GM12878 (cell line): ENCODE results near the gene TXNIP. TPM values are rescaled to one million over a fixed set of nuclear protein-coding genes. Genes with fewer than 3 reads are reported as not detected.

Source experiments
- ATAC-seq: fragments of 200-7000 bp; cut with Tn5 transposase; 3 replicates; pipeline ENCODE4 v1.9.1; 2020; ENCODE audit warnings: mild to moderate bottlenecking, moderate library complexity
- BruUV-seq: library from RNA; stranded (reverse); fragments of 400-500 nt; replicated peaks from 2 replicates; lab custom pipeline; 2021; lab: Mats Ljungman, UMichigan
- CTCF ChIA-PET: fragments of 300-600 bp; sonication (Branson Sonifier 250); formaldehyde crosslinking; extraction: SDS; loops from one replicate; lab custom pipeline; 2021; ENCODE audit warnings: inconsistent platforms; lab: Yijun Ruan, JAX
- POLR2A ChIA-PET: fragments of 350-600 bp; formaldehyde crosslinking; extraction: SDS; loops from one replicate; lab custom pipeline; 2021; ENCODE audit warnings: inconsistent platforms; lab: Charles Lee
- RAD21 ChIA-PET: fragments of 300-600 bp; sonication (Branson Sonifier 250); formaldehyde crosslinking; loops from one replicate; lab custom pipeline; 2023; ENCODE audit warnings: antibody characterized with exemption; ENCODE audit not compliant: unreplicated experiment; lab: Charles Lee
- SMC1A ChIA-PET: fragments of 300-600 bp; sonication (Branson Sonifier 250); formaldehyde crosslinking; loops from one replicate; lab custom pipeline; 2023; ENCODE audit not compliant: unreplicated experiment, uncharacterized antibody; lab: Charles Lee
- DNase-seq: peaks from one replicate; pipeline ENCODE4 v3.0.0-alpha.2; 2011; ENCODE audit warnings: low read depth, low spot score
- FAIRE-seq: peaks from 3 replicates; lab custom pipeline; 2011; peaks lifted over from hg19 to GRCh38; lab: Jason Lieb, UNC
- H2AFZ ChIP-seq: 2 replicates; pipeline ENCODE4 v1.6.0; 2011; ENCODE audit warnings: low read depth, low read length, control low read depth; ENCODE audit not compliant: control insufficient read depth
- H3K27ac ChIP-seq: 2 replicates; pipeline ENCODE4 v1.5.1; 2011; ENCODE audit warnings: control low read depth; ENCODE audit not compliant: control insufficient read depth, insufficient read depth
- H3K27me3 ChIP-seq, 2 experiments: replicated peaks in 1 of 2; 2 replicates each; pipeline versions ENCODE4 v1.6.0 to v1.6.1; 2011; ENCODE audit warnings: low read length in 1 of 2; ENCODE audit not compliant: control insufficient read depth in 2 of 2, insufficient read depth in 2 of 2
- H3K36me3 ChIP-seq, 2 experiments: 2 replicates each; pipeline ENCODE4 v1.5.1; 2011; ENCODE audit warnings: low read length in 1 of 2; ENCODE audit not compliant: control insufficient read depth in 2 of 2, insufficient read depth in 2 of 2
- H3K4me1 ChIP-seq: 2 replicates; pipeline ENCODE4 v1.6.1; 2011; ENCODE audit warnings: mild to moderate bottlenecking, low read length, moderate library complexity, mixed read lengths; ENCODE audit not compliant: control insufficient read depth, insufficient read depth
- H3K4me2 ChIP-seq: 2 replicates; pipeline ENCODE4 v1.6.0; 2011; ENCODE audit warnings: control low read depth; ENCODE audit not compliant: control insufficient read depth, insufficient read depth
- H3K4me3 ChIP-seq: fragments of 200-600 bp; sonication (generic); 2 replicates; pipeline ENCODE4 v1.5.1; 2016
- H3K79me2 ChIP-seq: 2 replicates; pipeline ENCODE4 v1.6.0; 2011; ENCODE audit warnings: low read length; ENCODE audit not compliant: control insufficient read depth, insufficient read depth
- H3K9ac ChIP-seq: 2 replicates; pipeline ENCODE4 v1.8.0; 2011; ENCODE audit warnings: low read length, control low read depth, mixed read lengths; ENCODE audit not compliant: control insufficient read depth, insufficient read depth
- H3K9me3 ChIP-seq: replicated peaks from 3 replicates; pipeline ENCODE4 v1.5.1; 2011; ENCODE audit warnings: mild to moderate bottlenecking, low read length; ENCODE audit not compliant: control insufficient read depth, insufficient read depth
- H4K20me1 ChIP-seq: 2 replicates; pipeline ENCODE4 v1.6.0; 2011; ENCODE audit not compliant: control insufficient read depth, insufficient read depth
- BHLHE40 ChIP-seq, 2 experiments: fragments of 450-650 bp in 1 of 2; IDR thresholded peaks; 2 replicates each; pipeline ENCODE4 v1.6.1; 2011 to 2017; ENCODE audit warnings: low read depth in 2 of 2, borderline replicate concordance in 1 of 2, improper control_type of control experiment in 1 of 2, low read length in 1 of 2, mild to moderate bottlenecking in 1 of 2
- MEF2A ChIP-seq: IDR thresholded peaks from 2 replicates; pipeline ENCODE4 v1.6.1; 2011; ENCODE audit warnings: low read depth, mild to moderate bottlenecking, low read length, moderate library complexity; ENCODE audit not compliant: insufficient read depth
- PAX8 ChIP-seq: fragments of 450-650 bp; IDR thresholded peaks from 2 replicates; pipeline ENCODE4 v1.6.1; 2017; ENCODE audit warnings: mild to moderate bottlenecking, moderate library complexity
- WRNIP1 ChIP-seq: IDR thresholded peaks from 2 replicates; pipeline ENCODE4 v1.6.1; 2011; ENCODE audit warnings: low read depth, low read length, improper control_type of control experiment, borderline replicate concordance
- WGBS: methylation state at CpG from one replicate; pipeline ENCODE4 v1.1.6; 2016; ENCODE audit warnings: low lambda C conversion rate; ENCODE audit not compliant: insufficient replicate concordance, insufficient coverage; ENCODE audit errors: missing lambda C conversion rate; 5-methylcytosine and 5-hydroxymethylcytosine counted together
- in situ Hi-C: fragments of 300-500 bp; cut with MboI; formaldehyde crosslinking; loops from 9 replicates; pipeline ENCODE4 v1.14.3; 2018; ENCODE audit warnings: mixed read lengths
- intact Hi-C: fragments of 100-400 bp; cut with micrococcal nuclease; formaldehyde crosslinking; loops from one replicate; pipeline ENCODE4 v1.14.2; 2022; ENCODE audit not compliant: unreplicated experiment
- polyA plus RNA-seq, 11 experiments: library from polyadenylated mRNA; depleted of rRNA in 4 of 11; unstranded in 6 of 11; stranded (reverse) in 5 of 11; fragments of >200 nt; fragmentation: Nextera tagmentation in 4 of 11; fragmentation: Illumina TruSeq in 1 of 11; extraction: Ambion mirVana in 4 of 11; extraction: Trizol in 1 of 11; gene quantifications; 1 replicate in 1 of 11; 2 replicates in 10 of 11; pipeline versions ENCODE4 v1.2.1 to v1.2.3, GENCODE V29; 2011 to 2016; ENCODE audit warnings: inconsistent platforms in 2 of 11, missing spikeins in 2 of 11, low read depth in 1 of 11
- total RNA-seq, 4 experiments: library from RNA; depleted of rRNA in 3 of 4; stranded (reverse); fragments of >200 nt in 3 of 4; fragmentation: Illumina TruSeq in 1 of 4; extraction: Trizol in 1 of 4; gene quantifications; 2 replicates each; pipeline versions ENCODE4 v1.2.1 to v1.2.3, GENCODE V29; 2013 to 2021
- TF ChIP-seq, protein P1 (sequence below): IDR thresholded peaks from 2 replicates; pipeline ENCODE4 v1.6.1; 2012; ENCODE audit warnings: low read depth, low read length, improper control_type of control experiment

TXNIP gene
- total and polyA plus RNA-seq, 10 of the 15 experiments (the other 5 are each of a cell fraction or from before 2014, with no cell fraction given) = 48.7 to 133 (median 107) TPM

GRCh38 chr1:146035048-146035423 is 38.7 kb upstream of the TXNIP start:
- FAIRE-seq (no peak), DNase-seq (no peak), ATAC-seq (no peak)
- CTCF ChIA-PET = interaction anchor here (0.8 to 9.5 kb wide), 10 partner anchors 13 to 108 kb away, joined by 3 to 70 read pairs (median 5); partner anchors contain the start of genes LIX1L and RBM8A
- Histone ChIP-seq H3K4me1 (no peaks in the 10 kb centered on the region; the same call in 1 of the 2 replicates), H3K4me3 (peak overlapping the region; percentile 54; the same call in 1 of the 2 replicates), H3K79me2 (no peaks in the 10 kb centered on the region), H4K20me1 (no peaks in the 10 kb centered on the region), H3K4me2 (peak overlapping the region; percentile 80), H3K27ac (no peak overlapping the region), H3K27me3 (no peaks in the 10 kb centered on the region), H2AFZ (peak overlapping the region; percentile 20), H3K36me3 (no peaks in the 10 kb centered on the region), H3K9me3 (no peaks in the 10 kb centered on the region), H3K9ac (0 out of 2 replicates have a peak overlapping the region, but pooled peaks have one; percentile 15)
- intact Hi-C loops (loop anchor here (5.0 kb wide), 1 partner anchor 73 kb away; the partner anchor contains the start of genes ANKRD34A and POLR3GL), in situ Hi-C loops (no loop called here)
- WGBS = 26% methylated on average over 6 of the region's 6 CpGs
- SMC1A ChIA-PET = interaction anchor here (0.9 to 6.6 kb wide), 6 partner anchors 9 to 71 kb away, joined by 3 to 60 read pairs (median 5); partner anchors contain the start of genes ANKRD34A and POLR3GL
- RAD21 ChIA-PET = interaction anchor here (0.9 to 4.9 kb wide), 7 partner anchors 10 to 177 kb away, joined by 3 to 33 read pairs (median 4); partner anchors contain the start of genes ANKRD34A and POLR3GL
- POLR2A ChIA-PET = interaction anchor here (0.7 to 3.1 kb wide), 4 partner anchors 54 to 1484 kb away, joined by 3 to 11 read pairs (median 3); no protein-coding TSS in a partner anchor
- TF ChIP-seq MEF2A (0 out of 2 replicates have a peak, but pooled peaks have one; percentile 1), BHLHE40 (IDR thresholded peaks at IDR 0.05; ENCODE audit: borderline replicate concordance in 1 of 2, low read depth in 2 of 2, low read length in 1 of 2) (0 out of 4 replicates have a peak, but pooled peaks of 1 of the 2 experiments have one; percentile 8), WRNIP1 (0 out of 2 replicates have a peak, but pooled peaks have one; percentile 45), PAX8 (no peak)
- TF ChIP-seq, protein P1, sequence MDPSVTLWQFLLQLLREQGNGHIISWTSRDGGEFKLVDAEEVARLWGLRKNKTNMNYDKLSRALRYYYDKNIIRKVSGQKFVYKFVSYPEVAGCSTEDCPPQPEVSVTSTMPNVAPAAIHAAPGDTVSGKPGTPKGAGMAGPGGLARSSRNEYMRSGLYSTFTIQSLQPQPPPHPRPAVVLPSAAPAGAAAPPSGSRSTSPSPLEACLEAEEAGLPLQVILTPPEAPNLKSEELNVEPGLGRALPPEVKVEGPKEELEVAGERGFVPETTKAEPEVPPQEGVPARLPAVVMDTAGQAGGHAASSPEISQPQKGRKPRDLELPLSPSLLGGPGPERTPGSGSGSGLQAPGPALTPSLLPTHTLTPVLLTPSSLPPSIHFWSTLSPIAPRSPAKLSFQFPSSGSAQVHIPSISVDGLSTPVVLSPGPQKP = no peak
- BruUV-seq = no TSS peak
